Caco-2 (cell line): ENCODE data around the gene TCF7L1. TPM values are rescaled to one million over a fixed set of nuclear protein-coding genes. Genes with fewer than 3 reads are reported as not detected.
"Not testable (repeated sequence)": the region's sequence is repeated elsewhere in the genome, so short reads cannot be mapped to it uniquely, and the experiment has no call there.

ENCODE experiments used
- BruUV-seq: library from RNA; stranded (reverse); fragments of 400-500 nt; replicated peaks from 2 replicates; lab custom pipeline; 2021; lab: Mats Ljungman, UMichigan
- CTCF ChIA-PET: fragments of 300-600 bp; sonication (Branson Sonifier 250); formaldehyde crosslinking; loops from one replicate; lab custom pipeline; 2022; ENCODE audit warnings: antibody characterized with exemption; lab: Charles Lee
- POLR2A ChIA-PET: fragments of 300-600 bp; sonication (Branson Sonifier 250); formaldehyde crosslinking; loops from one replicate; lab custom pipeline; 2022; ENCODE audit warnings: antibody characterized with exemption; lab: Charles Lee
- DNase-seq, 2 experiments: peaks; one replicate each; pipeline versions ENCODE4 v3.0.0 to v3.0.0-alpha.2; 2020 to 2022
- H3K27me3 ChIP-seq: replicated peaks from 2 replicates; pipeline ENCODE4 v1.6.0; 2011; ENCODE audit warnings: low read length; ENCODE audit not compliant: control insufficient read depth, insufficient read depth
- H3K36me3 ChIP-seq: 2 replicates; pipeline ENCODE4 v1.5.1; 2011; ENCODE audit warnings: low read length; ENCODE audit not compliant: control insufficient read depth, insufficient read depth
- H3K4me1 ChIP-seq: fragments of 250-450 bp; sonication (Bioruptor Pico); 2 replicates; pipeline ENCODE4 v1.5.1; 2020; ENCODE audit warnings: mild to moderate bottlenecking
- H3K4me3 ChIP-seq: 2 replicates; pipeline ENCODE4 v1.5.1; 2011; ENCODE audit warnings: low read depth, mild to moderate bottlenecking, control low read depth, low read length
- H3K9me3 ChIP-seq: fragments of 250-450 bp; sonication (Bioruptor Pico); 2 replicates; pipeline ENCODE4 v1.5.1; 2020; ENCODE audit warnings: mild to moderate bottlenecking, moderate library complexity
- H3K27ac Mint-ChIP-seq: one replicate; pipeline ENCODE4 v1.8.0; 2022; ENCODE audit warnings: mixed read lengths; ENCODE audit not compliant: unreplicated experiment
- H3K27me3 Mint-ChIP-seq: one replicate; pipeline ENCODE4 v1.8.0; 2022; ENCODE audit warnings: mixed read lengths; ENCODE audit not compliant: insufficient read depth, unreplicated experiment
- H3K36me3 Mint-ChIP-seq: one replicate; pipeline ENCODE4 v1.8.0; 2022; ENCODE audit warnings: mild to moderate bottlenecking, mixed read lengths; ENCODE audit not compliant: insufficient read depth, unreplicated experiment
- H3K4me1 Mint-ChIP-seq: one replicate; pipeline ENCODE4 v1.8.0; 2022; ENCODE audit warnings: low read depth, mixed read lengths; ENCODE audit not compliant: unreplicated experiment
- H3K4me3 Mint-ChIP-seq: one replicate; pipeline ENCODE4 v1.8.0; 2022; ENCODE audit warnings: mild to moderate bottlenecking, moderate library complexity, mixed read lengths; ENCODE audit not compliant: unreplicated experiment
- H3K9me3 Mint-ChIP-seq: one replicate; pipeline ENCODE4 v1.8.0; 2022; ENCODE audit warnings: mixed read lengths; ENCODE audit not compliant: unreplicated experiment
- intact Hi-C: fragments of 100-400 bp; cut with micrococcal nuclease; formaldehyde crosslinking; loops from one replicate; pipeline ENCODE4 v1.10.0; 2022; ENCODE audit not compliant: unreplicated experiment
- total RNA-seq: library from RNA; stranded (reverse); gene quantifications from 2 replicates; pipeline ENCODE4 v1.2.3, GENCODE V29; 2022
- TF ChIP-seq, protein P1 (sequence below), 2 experiments: fragments of 200-600 bp in 1 of 2; IDR thresholded peaks; 1 replicate in 1 of 2; 2 replicates in 1 of 2; pipeline versions ENCODE4 v1.5.1 to v1.8.0; 2011 to 2022; ENCODE audit warnings: antibody characterized with exemption in 1 of 2, control low read depth in 1 of 2, inconsistent platforms in 1 of 2, low read depth in 1 of 2, low read length in 1 of 2, mild to moderate bottlenecking in 1 of 2, moderate library complexity in 1 of 2; ENCODE audit not compliant: insufficient read depth in 1 of 2, severe bottlenecking in 1 of 2, unreplicated experiment in 1 of 2

The TCF7L1 gene
- total RNA-seq, 1 experiment from 2014 or later = 29.0 TPM

DNA sequence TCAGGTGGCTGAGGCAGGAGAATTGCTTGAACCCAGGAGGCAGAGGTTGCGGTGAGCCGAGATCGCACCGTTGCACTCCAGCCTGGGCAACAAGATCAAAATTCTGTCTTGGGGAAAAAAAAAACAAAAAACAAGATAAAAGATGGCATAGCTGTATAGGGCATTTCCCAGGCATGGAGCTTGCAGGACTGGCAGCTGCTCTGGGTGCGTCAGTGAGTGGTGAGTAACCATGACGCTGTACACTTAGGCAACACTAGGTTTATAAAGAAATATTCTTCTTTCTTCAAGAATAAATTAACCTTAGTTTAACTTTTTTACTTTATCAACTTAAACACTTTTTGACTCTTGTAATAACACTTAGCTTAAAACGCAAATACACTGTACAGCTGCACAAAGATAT is 179.2 kb downstream of the TCF7L1 start:
- intact Hi-C loops = no loop called here
- Mint-ChIP-seq H3K27ac (no peak overlapping the region), H3K4me3 (no peak overlapping the region), H3K27me3 (no peaks in the 10 kb centered on the region), H3K9me3 (no peaks in the 10 kb centered on the region), H3K4me1 (peaks cover 13% of the 10 kb centered on the region), H3K36me3 (peaks cover 33% of the 10 kb centered on the region)
- Histone ChIP-seq H3K4me3 (no peak overlapping the region), H3K27me3 (no peaks in the 10 kb centered on the region), H3K4me1 (peaks cover 3% of the 10 kb centered on the region), H3K9me3 (no peaks in the 10 kb centered on the region), H3K36me3 (no peaks in the 10 kb centered on the region; the same call in 1 of the 2 replicates)
- ChIA-PET POLR2A (no interaction called here), CTCF (no interaction called here)
- DNase-seq = no peak
- TF ChIP-seq, protein P1, sequence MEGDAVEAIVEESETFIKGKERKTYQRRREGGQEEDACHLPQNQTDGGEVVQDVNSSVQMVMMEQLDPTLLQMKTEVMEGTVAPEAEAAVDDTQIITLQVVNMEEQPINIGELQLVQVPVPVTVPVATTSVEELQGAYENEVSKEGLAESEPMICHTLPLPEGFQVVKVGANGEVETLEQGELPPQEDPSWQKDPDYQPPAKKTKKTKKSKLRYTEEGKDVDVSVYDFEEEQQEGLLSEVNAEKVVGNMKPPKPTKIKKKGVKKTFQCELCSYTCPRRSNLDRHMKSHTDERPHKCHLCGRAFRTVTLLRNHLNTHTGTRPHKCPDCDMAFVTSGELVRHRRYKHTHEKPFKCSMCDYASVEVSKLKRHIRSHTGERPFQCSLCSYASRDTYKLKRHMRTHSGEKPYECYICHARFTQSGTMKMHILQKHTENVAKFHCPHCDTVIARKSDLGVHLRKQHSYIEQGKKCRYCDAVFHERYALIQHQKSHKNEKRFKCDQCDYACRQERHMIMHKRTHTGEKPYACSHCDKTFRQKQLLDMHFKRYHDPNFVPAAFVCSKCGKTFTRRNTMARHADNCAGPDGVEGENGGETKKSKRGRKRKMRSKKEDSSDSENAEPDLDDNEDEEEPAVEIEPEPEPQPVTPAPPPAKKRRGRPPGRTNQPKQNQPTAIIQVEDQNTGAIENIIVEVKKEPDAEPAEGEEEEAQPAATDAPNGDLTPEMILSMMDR (IDR thresholded peaks at IDR 0.05; ENCODE audit: insufficient read depth in 1 of 2, low read depth in 1 of 2, low read length in 1 of 2, severe bottlenecking in 1 of 2, unreplicated experiment in 1 of 2) = no peak
- no TSS peak for BruUV-seq

GRCh38 chr2:85314884-85315242 is 181.7 kb downstream of the TCF7L1 start:
- Mint-ChIP-seq H3K27ac (no peak overlapping the region), H3K4me1 (peaks cover 5% of the 10 kb centered on the region), H3K4me3 (no peak overlapping the region), H3K9me3 (no peaks in the 10 kb centered on the region), H3K36me3 (peaks cover 34% of the 10 kb centered on the region), H3K27me3 (no peaks in the 10 kb centered on the region)
- no TSS peak for BruUV-seq
- ChIA-PET CTCF (interaction anchor here (1.2 kb wide), 2 partner anchors 14 to 30 kb away, joined by 3 to 4 read pairs; no protein-coding TSS in a partner anchor), POLR2A (no interaction called here)
- Histone ChIP-seq H3K27me3 (no peaks in the 10 kb centered on the region), H3K36me3 (peaks cover 1% of the 10 kb centered on the region; the same call in 1 of the 2 replicates), H3K9me3 (no peaks in the 10 kb centered on the region), H3K4me1 (no peaks in the 10 kb centered on the region), H3K4me3 (no peak overlapping the region)
- intact Hi-C loops = no loop called here
- no peak for DNase-seq
- TF ChIP-seq, protein P1 (IDR thresholded peaks at IDR 0.05; ENCODE audit: insufficient read depth in 1 of 2, low read depth in 1 of 2, low read length in 1 of 2, severe bottlenecking in 1 of 2, unreplicated experiment in 1 of 2) = no peak

DNA sequence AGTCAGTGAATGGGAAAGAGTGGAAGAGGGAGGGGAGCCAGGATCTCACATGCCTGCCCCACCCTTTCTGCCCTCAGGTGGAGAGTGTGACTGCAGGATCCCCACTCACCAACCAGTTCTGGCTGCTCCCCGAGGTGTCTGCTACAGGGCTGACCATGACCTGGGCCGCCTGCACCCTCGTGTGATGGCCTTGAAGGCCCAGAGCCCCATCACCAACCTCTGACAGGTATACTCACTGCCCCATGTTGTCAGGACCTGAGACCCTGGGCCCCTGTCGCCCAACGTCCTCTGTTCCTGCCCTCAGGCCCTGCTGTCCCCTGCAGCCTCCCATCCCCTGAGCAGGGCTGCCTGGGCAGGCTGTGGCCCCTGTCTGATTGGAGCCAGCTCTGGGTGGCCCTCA is 182.7 kb downstream of the TCF7L1 start:
- intact Hi-C loops, H3K4me3 Mint-ChIP-seq, H3K27ac Mint-ChIP-seq, H3K4me3 ChIP-seq, H3K9me3 Mint-ChIP-seq, H3K27me3 ChIP-seq, H3K4me1 ChIP-seq, H3K9me3 ChIP-seq, POLR2A ChIA-PET, DNase-seq, H3K4me1 Mint-ChIP-seq, H3K27me3 Mint-ChIP-seq, H3K36me3 ChIP-seq, BruUV-seq, CTCF ChIA-PET: not testable (repeated sequence)
- peaks cover 44% of the 10 kb centered on the region for H3K36me3 Mint-ChIP-seq
